ENCODE results near the gene KRT76. TPM values are rescaled to one million over a fixed set of nuclear protein-coding genes. Genes with fewer than 3 reads are reported as not detected.

Gene KRT76
- total and polyA plus RNA-seq, 2 donors (not counting 1 experiment from before 2014, with no cell fraction given): not detected

DNA sequence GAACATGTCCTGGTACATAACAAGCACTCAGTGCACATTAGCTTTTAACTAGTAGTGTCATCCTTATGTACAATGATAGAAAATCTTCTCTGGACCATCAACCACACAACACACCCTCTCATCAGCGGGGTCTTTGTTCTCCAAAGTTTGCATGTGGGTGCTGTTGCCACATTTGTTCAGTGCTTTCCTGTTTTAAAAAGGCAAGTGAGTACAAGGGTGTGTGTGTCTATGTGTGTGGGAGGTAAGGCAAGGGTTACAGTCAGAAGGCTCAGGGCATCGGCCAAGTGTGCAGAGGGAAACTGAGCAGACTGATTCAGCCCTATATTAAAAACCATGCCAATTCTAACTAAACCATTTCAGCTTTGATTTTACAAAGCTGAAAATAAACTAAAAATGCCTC is 17.9 kb downstream of the KRT76 start:
- POLR2A ChIA-PET: no interaction called here
- peaks cover 3% of the 10 kb centered on the region for H3K9me3 Mint-ChIP-seq (ENCODE audit: insufficient read depth)
- peaks cover 0 to 17% (median 4%) of the 10 kb centered on the region in 4 experiments for H3K27me3 ChIP-seq (replicated peaks in 1 of 4; ENCODE audit: control extremely low read depth in 1 of 4, control insufficient read depth in 3 of 4, insufficient read depth in 4 of 4, low read length in 3 of 4)
- H3K27me3 Mint-ChIP-seq: peaks cover 7% of the 10 kb centered on the region
- TF ChIP-seq, protein P1, sequence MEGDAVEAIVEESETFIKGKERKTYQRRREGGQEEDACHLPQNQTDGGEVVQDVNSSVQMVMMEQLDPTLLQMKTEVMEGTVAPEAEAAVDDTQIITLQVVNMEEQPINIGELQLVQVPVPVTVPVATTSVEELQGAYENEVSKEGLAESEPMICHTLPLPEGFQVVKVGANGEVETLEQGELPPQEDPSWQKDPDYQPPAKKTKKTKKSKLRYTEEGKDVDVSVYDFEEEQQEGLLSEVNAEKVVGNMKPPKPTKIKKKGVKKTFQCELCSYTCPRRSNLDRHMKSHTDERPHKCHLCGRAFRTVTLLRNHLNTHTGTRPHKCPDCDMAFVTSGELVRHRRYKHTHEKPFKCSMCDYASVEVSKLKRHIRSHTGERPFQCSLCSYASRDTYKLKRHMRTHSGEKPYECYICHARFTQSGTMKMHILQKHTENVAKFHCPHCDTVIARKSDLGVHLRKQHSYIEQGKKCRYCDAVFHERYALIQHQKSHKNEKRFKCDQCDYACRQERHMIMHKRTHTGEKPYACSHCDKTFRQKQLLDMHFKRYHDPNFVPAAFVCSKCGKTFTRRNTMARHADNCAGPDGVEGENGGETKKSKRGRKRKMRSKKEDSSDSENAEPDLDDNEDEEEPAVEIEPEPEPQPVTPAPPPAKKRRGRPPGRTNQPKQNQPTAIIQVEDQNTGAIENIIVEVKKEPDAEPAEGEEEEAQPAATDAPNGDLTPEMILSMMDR (IDR thresholded peaks at IDR 0.05): no peak
- no peak for TF ChIP-seq EZH2 (IDR thresholded peaks at IDR 0.05; ENCODE audit: borderline replicate concordance, insufficient read depth, low read depth, low read length, poor library complexity, severe bottlenecking)
- H3K4me1 Mint-ChIP-seq: no peaks in the 10 kb centered on the region
- H4K20me1 ChIP-seq (ENCODE audit: control insufficient read depth, insufficient read depth, low read length, poor library complexity, severe bottlenecking): no peaks in the 10 kb centered on the region
- no peak overlapping the region for H3K9ac ChIP-seq (ENCODE audit: low read length)
- no peaks in the 10 kb centered on the region for H3K36me3 ChIP-seq (replicated peaks in 1 of 2; ENCODE audit: control extremely low read depth in 1 of 2, control insufficient read depth in 1 of 2, extremely low read depth in 1 of 2, insufficient read depth in 2 of 2, low read length in 1 of 2)
- intact Hi-C loops (cut with micrococcal nuclease): no loop called here
- DNase-seq: no peak
- H2AFZ ChIP-seq (ENCODE audit: insufficient read depth, low read depth, low read length, poor library complexity, severe bottlenecking): no peak overlapping the region
- WGBS (ENCODE audit: insufficient coverage): no CpG with 5 or more reads among the region's 2 CpGs
- peaks cover 0 to 24% (median 16%) of the 10 kb centered on the region in 3 donors for H3K9me3 ChIP-seq (ENCODE audit: control extremely low read depth in 1 of 3, control insufficient read depth in 2 of 3, insufficient read depth in 1 of 3, low read length in 2 of 3)
- no peak overlapping the region for H3K4me3 Mint-ChIP-seq
- no peak overlapping the region for H3K27ac ChIP-seq (ENCODE audit: low read length in 2 of 2)
- H3K4me1 ChIP-seq (ENCODE audit: control insufficient read depth in 2 of 2, insufficient read depth in 2 of 2, low read length in 2 of 2): no peaks in the 10 kb centered on the region
- ATAC-seq (ENCODE audit: low read depth): no peak
- H3K79me2 ChIP-seq (ENCODE audit: control insufficient read depth, insufficient read depth, low read length): no peaks in the 10 kb centered on the region
- no peak overlapping the region for H3K4me3 ChIP-seq (ENCODE audit: control extremely low read depth in 1 of 5, extremely low read depth in 1 of 5, insufficient read depth in 1 of 5, low read depth in 2 of 5, low read length in 4 of 5)
- H3K27ac Mint-ChIP-seq: no peak overlapping the region
- no peak overlapping the region for H3K4me2 ChIP-seq (replicated peaks; ENCODE audit: low read depth, low read length, poor library complexity, severe bottlenecking)
- CTCF ChIA-PET: no interaction called here

DNA sequence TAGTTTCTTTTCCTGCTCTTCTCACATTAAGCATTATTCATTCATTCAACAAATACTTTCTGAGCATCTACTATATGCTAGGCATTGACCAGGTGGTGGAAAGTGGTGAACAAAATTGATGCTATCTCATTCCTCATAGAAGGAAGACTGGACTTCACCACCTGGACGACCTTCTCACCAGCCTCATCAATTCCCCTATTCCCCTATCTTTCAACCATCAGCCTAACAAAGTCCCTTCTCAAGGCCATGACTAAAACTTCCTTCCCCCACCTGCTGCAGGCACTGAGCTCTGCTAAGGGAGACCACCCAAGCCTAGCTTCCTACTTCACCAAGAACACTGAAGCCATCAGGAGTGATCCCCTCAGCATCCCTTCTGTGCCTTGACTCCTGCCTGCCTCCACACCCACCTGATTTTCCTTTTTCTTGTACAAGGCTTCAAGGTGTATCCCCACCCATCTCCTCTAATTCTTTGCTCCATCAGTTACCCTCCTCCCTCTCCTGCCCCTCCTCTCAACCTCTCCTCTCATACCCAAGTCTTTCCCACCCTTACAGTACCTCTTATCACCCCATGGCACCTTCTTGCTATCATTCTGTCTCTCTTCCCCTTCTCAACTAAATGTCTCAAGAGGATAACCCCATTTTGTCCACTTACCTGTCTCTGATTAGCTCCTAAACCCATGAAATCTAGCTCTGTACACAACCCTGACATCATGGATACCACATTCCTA is 19.5 kb downstream of the KRT76 start:
- Mint-ChIP-seq H3K4me1 (no peaks in the 10 kb centered on the region), H3K9me3 (ENCODE audit: insufficient read depth) (peaks cover 3% of the 10 kb centered on the region), H3K4me3 (no peak overlapping the region), H3K27ac (no peak overlapping the region), H3K27me3 (peaks cover 9% of the 10 kb centered on the region)
- Histone ChIP-seq H2AFZ (ENCODE audit: insufficient read depth, low read depth, low read length, poor library complexity, severe bottlenecking) (no peak overlapping the region), H3K79me2 (ENCODE audit: control insufficient read depth, insufficient read depth, low read length) (no peaks in the 10 kb centered on the region), H3K27me3 (replicated peaks in 1 of 4; ENCODE audit: control extremely low read depth in 1 of 4, control insufficient read depth in 3 of 4, insufficient read depth in 4 of 4, low read length in 3 of 4) (peaks cover 0 to 19% (median 5%) of the 10 kb centered on the region in 4 experiments), H3K36me3 (replicated peaks in 1 of 2; ENCODE audit: control extremely low read depth in 1 of 2, control insufficient read depth in 1 of 2, extremely low read depth in 1 of 2, insufficient read depth in 2 of 2, low read length in 1 of 2) (no peaks in the 10 kb centered on the region), H3K9me3 (ENCODE audit: control extremely low read depth in 1 of 3, control insufficient read depth in 2 of 3, insufficient read depth in 1 of 3, low read length in 2 of 3) (peaks cover 0 to 21% (median 16%) of the 10 kb centered on the region in 3 donors), H3K4me3 (ENCODE audit: control extremely low read depth in 1 of 5, extremely low read depth in 1 of 5, insufficient read depth in 1 of 5, low read depth in 2 of 5, low read length in 4 of 5) (no peak overlapping the region), H3K27ac (ENCODE audit: low read length in 2 of 2) (no peak overlapping the region), H3K9ac (ENCODE audit: low read length) (no peak overlapping the region), H3K4me1 (ENCODE audit: control insufficient read depth in 2 of 2, insufficient read depth in 2 of 2, low read length in 2 of 2) (no peaks in the 10 kb centered on the region), H4K20me1 (ENCODE audit: control insufficient read depth, insufficient read depth, low read length, poor library complexity, severe bottlenecking) (no peaks in the 10 kb centered on the region), H3K4me2 (replicated peaks; ENCODE audit: low read depth, low read length, poor library complexity, severe bottlenecking) (no peak overlapping the region)
- 22% methylated on average over 1 of the region's 1 CpG for WGBS (ENCODE audit: insufficient coverage)
- no peak for ATAC-seq (ENCODE audit: low read depth)
- intact Hi-C loops (cut with micrococcal nuclease): no loop called here
- ChIA-PET CTCF (no interaction called here), POLR2A (no interaction called here)
- DNase-seq: no peak
- TF ChIP-seq, protein P1 (IDR thresholded peaks at IDR 0.05): no peak
- TF ChIP-seq EZH2 (IDR thresholded peaks at IDR 0.05; ENCODE audit: borderline replicate concordance, insufficient read depth, low read depth, low read length, poor library complexity, severe bottlenecking): no peak
